AG08396 (cell line): ENCODE measurements around the gene ROBO2.

Experiments used
- DNase-seq: peaks from one replicate; pipeline ENCODE4 v3.0.0; 2012; ENCODE audit warnings: low spot score, mixed read lengths

The ROBO2 gene

DNA sequence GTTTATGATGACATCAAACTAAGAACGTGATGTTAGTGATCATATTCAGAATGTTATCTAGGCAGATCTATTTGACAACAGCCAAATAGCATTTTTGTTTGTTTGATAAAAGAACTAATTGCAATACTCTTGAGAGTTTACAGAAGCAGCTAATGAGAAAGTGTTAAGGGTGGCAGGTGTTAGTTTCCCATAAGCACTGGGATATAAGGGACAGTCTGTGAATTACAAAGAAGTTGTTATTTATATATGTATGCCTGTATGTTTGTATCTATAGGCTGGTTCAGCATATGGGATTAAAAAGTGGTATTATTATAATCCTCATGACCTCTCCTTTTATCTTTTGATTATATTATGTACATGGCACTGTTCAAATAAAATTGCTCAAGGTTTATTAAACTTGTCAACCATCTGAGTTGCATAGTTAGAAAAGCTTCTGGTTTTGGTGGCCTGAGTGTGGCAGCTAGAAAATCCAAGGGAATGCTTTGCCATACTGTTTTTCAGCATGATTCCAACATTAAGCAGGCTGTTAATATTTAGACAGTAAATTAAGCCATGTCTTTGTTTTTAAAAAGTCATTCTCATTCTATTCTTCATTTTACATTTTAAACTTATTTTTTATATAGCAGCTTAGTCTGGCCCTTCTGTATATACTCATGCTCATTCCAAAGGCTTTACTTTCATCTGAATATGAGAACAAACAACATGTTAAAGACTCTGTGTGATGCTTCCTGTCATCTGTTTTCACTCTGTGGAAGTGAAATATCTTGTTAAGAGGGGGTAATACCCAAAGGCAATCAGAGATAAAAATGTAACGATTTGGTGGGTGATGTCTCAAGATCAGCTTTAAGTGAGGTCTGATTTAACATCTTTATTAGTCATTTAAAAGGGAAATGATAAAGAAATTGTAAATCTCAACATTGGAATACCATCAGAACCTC, 13.1 kb downstream of the ROBO2 start:
- no peak for DNase-seq

DNA sequence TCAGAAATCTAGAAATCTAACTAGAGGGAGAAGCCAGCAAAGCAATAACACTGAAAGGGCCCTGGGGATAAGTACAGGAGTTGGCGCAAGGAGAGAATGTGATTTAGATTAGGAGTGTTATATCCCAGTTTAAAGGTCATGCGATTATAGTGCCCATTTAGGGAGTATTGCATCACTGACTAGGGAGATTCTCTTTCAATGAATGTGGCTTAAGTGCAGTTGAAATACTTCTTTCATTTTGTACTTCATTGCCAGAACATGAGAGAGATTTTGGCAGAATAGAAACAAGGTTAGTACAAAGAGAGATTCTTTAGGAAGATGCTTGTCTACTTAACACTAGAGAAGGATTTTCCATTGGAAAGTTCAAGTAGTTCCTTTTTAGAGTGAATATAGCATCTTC, 13.9 kb downstream of the ROBO2 start:
- DNase-seq = no peak

DNA sequence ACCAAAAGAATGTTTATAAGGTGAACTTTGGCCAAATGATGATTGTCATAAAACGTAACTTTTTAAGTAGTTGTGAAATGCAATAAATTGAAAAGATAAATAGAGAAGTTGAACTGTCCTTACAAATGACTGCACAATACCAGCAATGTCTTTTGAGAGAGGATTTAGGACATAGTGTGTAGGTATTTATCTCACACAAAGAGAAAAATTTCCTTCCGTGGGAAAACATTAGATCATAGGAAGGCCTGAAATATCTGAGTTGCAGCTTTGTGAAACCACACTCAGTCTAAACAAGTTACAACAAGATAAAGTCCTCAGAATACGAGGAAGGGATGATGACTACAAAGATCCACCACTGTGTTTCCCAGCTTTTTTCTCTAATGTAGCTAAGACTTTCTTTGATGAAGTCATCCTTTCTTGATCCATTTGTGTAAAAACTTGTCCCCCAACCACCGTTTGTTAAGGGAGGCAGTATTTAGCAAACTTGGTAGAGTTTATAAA, 16.0 kb downstream of the ROBO2 start:
- DNase-seq = no peak

DNA sequence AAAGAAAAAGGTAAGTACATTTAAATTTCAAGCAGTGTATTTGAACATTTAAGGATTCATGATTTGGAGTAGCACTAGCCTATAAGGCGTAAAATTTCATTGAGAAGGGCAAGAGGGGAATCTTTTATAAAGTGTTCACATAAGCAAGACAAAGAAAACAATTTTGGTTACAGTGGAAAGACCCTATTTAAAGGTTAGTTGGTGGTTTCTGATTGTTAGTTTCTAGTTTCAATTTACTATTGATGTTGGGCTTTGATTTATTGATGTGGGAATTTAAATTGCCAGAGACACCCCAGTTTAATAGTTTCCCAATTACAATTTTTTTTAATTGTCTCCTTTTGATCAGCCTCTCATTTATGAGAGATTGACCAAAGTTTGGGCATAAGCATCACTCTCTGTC, 19.5 kb downstream of the ROBO2 start:
- no peak for DNase-seq

DNA sequence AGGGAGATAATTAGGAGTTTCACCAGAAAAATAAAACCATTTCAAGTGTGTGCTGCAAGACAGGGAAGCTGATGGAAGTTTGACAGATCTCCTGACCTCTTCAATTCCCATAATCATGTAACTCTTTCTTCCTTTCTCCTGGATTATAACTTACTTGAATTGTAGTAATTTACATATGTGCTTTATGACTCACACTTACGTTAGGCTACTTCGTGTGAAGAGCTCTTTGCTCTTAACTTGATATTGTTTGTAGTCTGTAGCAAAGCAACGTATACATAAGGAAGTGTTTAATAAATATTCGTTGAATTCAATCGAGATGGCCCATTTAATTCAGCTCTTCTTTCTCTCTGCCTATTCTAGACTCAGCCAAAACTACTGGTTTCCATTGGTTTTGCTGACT, 23.5 kb downstream of the ROBO2 start:
- no peak for DNase-seq

DNA sequence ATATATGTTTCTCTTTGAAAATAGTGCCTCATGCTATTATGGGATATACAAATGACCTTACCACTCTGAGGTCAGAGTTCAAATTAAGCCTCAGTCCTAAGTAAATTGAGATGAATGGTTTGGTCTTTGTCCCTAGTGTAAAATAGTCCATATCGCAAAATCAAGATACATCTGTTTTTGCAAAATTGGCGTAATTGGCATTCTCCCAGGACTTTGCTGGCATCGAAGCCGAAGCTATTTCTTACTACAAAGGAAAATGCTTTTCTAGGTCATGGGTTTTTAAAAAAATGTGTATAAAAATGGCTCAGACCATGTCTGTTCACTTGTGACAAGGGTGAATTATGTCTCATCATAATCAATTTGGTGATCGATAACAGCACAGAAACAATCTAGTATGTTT, 25.9 kb downstream of the ROBO2 start:
- no peak for DNase-seq

DNA sequence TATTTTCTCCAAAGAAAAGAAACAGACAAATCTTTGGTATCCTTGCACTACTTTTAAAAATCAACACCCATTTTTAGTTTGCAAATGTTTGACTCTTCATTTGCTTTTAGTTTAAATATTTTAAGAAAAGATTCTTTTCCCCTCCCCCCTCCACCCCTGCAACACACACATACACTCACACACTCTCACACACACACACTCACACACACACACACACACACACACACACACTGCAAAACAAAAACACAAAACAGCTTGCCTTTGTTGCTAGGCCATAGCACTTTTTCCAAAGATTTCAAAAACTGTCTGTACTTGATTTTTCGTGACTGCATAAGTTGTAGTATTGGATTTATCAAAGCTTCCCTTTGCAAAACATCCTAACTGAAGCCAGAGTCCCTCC, 26.9 kb downstream of the ROBO2 start:
- DNase-seq = no peak

DNA sequence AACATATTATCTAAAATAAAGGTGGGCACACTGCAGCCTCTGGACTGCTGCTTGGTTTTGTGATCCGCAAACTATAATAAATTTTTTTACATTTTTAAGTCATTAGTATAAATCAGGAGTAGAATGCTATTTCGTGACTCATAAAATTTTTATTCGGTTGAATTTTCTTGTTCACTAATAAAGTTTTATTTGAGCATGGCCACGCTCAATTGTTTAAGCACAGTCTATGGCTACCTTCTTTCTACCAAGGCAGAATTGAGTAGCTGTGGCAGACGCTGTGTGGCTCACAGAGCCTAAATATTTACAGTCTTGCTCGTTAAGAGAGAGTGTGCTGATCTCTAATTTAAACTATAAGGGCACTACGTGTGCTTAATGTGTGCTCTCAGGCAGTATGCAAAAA, 28.9 kb downstream of the ROBO2 start:
- DNase-seq = no peak

DNA sequence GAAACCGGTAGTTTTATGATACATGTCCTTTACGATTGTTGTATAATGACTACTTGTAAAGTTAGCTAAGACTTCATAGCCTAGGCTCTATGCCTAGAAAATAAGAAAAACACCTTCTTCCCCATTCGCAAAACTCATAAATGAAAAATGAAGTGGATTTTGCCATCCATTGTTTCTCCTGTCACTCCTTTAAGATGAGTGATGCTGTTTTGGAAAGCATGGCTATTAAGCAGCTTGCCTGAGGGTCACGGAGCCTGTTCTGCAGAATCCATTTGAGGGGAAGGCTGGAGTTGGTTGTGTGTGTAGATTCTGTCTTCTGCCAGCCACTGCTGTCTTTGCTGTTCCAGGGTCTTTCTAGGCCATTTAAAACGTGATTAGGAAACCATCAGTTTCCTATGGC, 31.5 kb downstream of the ROBO2 start:
- DNase-seq = no peak

DNA sequence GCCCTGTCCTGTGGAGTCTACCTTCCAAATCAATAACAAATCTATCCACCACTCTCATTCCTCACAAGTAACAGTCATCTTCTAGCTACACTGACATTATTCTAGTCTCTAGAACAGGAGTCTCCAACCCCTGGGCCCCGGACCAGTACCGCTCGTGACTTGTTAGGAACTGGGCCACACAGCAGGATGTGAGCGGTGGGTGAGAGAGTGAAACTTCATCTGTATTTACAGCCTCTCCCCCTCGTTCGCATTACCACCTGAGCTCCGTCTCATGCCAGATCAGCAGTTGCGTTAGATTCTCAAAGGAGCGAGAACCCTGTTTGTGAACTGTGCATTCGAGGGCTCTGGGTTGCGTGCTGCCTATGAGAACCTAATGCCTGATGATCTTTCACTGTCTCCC, 31.9 kb downstream of the ROBO2 start:
- no peak for DNase-seq

DNA sequence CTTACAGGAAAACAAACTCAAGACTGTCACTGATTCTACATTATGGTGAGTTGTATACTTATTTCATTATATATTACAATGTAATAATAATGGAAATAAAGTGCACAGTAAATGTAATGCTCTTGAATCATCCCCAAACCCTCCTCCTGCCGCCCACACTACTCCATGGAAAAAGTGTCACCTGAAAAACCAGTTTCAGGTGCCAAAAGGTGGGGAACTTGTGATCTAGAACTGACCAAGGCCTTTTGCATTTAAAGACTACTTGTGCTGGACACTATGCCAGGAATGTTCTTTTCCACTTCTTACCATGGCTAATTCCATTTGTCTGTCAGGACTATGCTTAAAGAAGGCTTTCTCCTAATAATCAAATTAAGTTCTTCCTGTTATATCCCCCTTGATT, 32.3 kb downstream of the ROBO2 start:
- DNase-seq = no peak

DNA sequence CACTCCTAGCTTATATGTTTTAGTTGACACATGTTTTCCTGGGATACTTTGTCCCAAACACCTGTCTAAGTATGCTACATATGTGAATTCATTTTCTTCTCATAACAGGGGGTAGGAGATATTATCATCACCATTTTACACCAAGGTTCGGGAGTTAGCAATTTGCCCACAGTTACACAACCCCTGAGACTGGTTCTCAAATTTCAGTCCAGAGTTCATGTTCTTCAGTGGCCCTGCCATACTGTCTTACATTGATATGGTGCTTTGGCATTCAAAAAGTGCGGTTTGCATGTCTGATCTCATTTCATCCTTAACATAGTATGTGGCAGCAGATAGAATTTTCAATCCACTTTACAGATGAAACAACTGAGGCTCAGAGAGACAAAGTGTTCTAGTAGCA, 38.4 kb downstream of the ROBO2 start:
- no peak for DNase-seq

DNA sequence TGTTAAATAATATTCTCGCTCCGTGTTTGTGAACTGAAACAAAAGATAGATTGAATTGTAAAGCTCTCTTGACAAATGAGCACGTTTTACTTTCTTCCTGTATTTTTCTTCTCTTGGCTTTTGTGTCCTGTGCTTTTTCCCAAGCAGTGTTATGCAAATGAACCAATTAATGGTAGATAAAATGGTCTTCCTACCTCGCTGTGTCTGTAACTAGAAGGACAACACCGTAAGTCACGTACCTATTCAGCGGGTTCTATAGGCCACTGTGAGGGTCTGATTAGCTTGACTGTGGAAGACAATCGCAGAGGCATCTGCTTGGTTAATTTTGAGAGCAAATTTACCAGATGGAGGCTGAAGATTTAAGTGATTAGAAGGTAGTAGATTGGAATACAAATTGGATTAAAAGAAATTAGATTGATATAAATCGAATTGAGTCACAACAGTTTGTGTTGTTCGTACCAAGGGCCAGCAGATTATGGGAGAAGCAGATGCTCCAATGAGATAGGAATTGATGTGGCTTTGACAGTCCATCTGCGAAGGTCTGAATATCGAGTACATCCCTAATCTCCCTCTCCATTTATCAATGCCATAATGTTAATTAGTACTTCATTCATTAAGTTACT, 40.2 kb downstream of the ROBO2 start:
- no peak for DNase-seq

DNA sequence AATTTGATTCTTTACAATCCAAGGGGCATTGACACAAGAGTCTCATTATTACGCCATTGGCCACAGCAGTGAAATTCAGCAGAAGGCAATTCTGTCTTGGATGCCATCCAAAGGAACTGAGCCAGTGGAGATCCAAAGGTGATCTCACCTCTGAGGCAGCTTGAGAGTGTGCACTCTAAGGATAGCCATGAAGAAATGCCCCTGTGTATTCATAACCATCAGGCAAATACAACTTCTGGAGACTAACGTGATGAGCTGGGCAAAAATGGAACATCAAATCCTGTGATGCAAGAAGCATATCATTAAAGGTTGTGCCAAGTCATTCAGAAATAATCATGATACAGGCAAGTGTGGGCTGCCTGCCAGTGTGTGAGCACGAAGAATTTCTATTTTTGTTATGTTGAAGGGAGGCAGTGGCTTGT, 41.4 kb downstream of the ROBO2 start:
- DNase-seq = peak; percentile 7

DNA sequence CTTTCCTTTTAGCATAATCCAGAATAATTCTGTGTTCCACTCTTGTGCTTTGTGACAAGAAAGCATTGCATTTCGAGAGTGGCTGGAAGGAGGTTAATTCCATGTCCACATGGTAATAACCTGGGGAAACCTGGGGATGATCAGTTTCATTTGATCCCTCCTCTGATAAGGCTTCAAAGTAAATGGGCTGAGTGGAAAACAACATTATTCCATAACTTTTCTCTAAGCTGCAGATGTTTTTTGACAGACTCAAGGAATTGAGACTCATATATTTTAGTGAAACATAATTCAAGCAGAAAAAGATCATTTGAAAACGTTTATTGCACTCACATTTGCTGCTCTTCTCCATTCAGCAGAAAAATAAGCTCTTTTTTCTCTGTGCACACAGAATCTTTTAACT, 44.6 kb downstream of the ROBO2 start:
- no peak for DNase-seq

DNA sequence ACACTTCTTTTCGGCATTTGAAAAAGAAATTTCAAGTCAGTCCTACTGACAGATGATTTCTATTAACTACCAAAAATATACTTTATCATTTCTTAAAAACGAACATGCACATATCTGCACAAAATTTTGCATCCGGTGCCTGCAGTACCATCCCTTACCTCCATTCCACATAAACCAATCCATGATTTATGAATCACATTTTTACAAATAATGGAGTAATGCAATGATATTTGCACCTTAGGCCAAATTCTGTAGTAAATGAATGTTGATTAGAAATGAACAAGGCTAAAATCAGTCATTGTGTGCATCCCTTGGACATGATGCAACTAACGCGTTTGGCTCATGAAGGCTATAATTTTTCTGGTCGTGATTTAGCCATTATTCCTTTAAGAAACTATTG, 46.5 kb downstream of the ROBO2 start:
- DNase-seq = no peak

DNA sequence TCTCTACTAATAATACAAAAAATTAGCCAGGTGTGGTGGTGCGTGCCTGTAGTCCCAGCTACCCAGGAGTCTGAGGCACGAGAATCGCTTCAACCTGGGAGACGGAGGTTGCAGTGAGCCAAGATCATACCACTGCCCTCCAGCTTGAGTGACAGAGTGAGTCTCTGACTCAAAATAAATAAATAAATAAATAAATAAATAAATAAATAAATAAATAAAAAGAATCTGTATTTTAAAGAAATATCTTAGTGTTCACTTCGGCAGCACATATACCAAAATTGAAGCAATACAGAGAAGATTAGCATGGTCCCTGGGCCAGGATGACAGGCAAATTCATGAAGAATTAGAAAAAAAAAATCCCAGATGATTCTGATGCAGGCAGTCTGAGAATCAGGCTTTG, 51.9 kb downstream of the ROBO2 start:
- no peak for DNase-seq

DNA sequence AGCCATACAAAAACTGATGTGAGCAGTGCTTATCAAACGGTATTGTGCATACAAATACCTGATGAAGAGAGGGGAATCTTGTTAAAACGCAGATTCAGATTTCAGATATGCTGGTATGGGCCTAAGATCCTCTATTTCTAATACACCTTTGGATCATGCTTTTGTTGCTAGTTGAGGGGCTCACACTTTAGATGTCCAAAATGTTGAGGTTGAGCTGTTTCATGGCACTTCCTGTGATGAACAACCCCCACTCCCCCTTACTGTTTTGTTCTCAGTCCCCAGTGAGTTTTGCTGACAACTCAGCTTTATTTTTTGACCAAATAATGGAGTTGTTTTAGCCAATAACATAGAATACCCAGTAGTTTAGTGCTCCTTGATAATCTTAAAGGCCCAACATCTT, 53.2 kb downstream of the ROBO2 start:
- DNase-seq = no peak

DNA sequence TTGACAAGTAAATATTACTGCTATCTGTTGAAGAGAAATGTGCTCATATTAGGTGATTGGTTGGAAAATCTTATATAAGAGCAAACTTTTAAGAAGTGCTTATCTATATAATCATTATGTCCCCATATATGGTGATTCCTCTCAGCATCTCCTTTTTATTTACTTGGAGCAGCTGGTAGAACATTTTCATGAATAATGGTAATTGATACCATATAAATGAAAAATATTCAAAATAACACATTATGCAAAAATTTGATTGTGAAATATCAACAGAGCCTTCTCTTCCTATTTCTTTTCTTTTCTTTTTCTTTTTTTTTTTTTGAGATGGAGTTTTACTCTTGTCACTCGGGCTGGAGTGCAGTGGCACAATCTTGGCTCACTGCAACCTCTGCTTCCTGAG, 56.2 kb downstream of the ROBO2 start:
- no peak for DNase-seq

DNA sequence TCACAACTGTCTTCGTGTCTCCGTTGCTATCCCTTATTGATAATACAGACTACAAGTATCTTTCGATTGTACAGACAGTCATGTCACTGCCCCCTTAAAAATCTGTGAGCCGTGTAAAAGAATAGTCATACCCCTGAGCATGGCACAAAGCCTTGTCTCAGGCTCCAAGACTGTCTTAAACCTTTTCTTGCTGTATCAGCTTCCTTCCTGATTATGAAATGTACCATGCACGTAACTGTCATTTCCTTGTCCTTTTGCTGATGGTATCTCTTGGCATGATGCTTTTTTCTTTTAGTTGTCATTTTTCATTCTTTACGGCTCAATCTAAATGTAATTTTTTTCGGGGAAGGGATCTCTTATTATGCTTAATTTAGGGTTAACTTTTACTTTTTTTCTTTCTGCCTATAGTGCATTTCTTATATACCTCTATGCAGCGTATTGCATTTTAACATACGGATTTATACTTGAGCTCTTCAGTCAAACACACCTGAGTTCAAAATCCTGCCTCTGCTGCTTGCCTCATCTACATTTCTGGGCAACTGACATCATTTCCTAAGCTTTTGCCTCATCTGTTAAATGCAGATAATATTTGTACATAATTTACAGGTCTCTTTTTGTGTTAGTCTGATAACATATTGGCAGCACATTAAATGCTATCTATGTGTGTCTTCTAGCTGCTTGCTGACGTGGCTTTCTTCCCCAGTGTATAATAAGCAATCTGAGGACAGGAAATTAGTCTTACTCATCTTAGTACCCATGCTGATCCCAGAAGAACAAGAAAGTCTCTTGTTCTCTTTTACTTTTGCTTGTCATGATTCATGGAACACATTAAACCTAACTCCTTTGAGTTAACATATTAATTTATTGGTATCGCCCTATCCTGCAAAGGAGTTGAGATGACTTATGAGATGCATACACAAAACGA, 57.3 kb downstream of the ROBO2 start:
- DNase-seq = no peak

DNA sequence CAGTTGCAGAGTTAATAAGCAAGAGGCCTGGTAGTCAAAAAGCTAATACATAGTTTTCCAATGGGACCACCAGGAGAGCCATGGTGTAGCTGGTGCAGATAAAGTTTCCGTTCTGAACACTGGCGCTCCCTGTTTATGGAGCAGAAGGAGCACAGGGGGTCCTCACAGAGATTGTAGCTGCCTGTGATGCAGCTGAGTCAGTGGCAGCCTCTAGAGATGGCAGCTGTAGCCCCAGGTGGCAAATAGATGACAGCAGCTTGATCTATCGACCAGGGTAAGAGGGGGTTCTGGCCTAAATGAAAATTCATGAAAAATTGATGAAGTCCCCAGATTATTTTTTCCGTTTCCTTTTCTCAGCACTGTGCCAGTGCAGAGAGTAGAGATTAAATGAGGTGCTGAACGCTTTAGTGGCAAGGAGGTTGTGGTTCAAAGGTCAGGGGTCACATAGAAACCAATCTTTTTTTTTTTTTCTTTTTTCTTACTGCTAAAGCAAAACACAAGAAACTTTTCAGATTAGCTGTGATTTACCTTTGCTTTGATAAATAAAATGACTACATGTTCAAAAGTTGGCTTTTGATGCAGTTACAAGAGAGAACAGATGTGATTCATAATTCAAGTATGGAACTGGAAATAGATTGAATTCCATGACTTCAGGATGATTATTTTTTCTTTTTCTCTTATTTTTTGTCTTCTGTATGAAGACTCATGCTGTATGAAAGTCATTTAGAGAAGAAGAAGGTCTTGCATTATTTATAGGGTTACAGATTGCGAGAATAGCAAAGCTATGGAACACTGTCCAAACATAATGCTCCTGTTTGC, 63.3 kb downstream of the ROBO2 start:
- peak; percentile 25 for DNase-seq

DNA sequence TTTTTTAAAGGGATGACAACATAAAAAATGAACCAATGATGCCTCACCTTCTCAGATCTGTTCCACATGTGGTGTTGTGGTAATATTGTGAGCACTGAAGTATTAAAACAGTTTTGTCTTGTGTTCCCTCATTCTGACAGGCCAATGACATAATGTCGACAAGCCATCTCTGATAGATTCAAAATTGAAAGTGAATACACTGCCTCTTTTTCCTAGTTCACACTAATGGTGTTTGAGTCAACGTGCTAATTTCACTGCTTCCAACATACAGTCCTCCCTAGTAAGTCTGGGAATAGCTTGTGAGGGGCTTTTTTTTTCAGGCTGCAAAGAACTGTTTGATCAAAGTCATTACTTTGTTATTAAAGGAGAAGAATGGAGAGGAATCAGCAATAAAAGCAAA, 82.8 kb downstream of the ROBO2 start:
- DNase-seq = no peak
